ENCODE data around the gene GAS7.

DNA sequence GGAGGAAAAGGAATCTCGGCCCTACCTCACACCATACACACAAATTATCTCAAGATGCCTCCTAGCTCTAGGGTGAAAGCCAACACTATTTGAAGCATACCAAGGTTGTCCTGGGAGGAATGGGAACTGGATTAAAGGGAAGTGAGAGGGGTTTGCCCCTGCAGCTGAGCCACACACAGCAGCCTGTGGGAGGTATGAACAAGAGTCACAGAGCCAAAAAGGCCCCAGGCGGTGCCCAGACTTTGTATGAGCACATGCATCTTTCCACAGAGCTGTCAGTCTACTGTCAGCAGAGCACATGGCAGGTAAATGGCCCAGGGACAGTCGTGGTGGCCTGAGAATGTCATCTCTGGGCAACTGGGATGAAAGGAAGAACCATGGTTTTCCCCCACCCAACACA lies 262.3 kb downstream of the GAS7 start:
- TF ChIP-seq, protein P1, sequence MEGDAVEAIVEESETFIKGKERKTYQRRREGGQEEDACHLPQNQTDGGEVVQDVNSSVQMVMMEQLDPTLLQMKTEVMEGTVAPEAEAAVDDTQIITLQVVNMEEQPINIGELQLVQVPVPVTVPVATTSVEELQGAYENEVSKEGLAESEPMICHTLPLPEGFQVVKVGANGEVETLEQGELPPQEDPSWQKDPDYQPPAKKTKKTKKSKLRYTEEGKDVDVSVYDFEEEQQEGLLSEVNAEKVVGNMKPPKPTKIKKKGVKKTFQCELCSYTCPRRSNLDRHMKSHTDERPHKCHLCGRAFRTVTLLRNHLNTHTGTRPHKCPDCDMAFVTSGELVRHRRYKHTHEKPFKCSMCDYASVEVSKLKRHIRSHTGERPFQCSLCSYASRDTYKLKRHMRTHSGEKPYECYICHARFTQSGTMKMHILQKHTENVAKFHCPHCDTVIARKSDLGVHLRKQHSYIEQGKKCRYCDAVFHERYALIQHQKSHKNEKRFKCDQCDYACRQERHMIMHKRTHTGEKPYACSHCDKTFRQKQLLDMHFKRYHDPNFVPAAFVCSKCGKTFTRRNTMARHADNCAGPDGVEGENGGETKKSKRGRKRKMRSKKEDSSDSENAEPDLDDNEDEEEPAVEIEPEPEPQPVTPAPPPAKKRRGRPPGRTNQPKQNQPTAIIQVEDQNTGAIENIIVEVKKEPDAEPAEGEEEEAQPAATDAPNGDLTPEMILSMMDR (IDR thresholded peaks at IDR 0.05; ENCODE audit: insufficient read depth, low read depth, low read length) = no peak
- TF ChIP-seq EZH2 (IDR thresholded peaks at IDR 0.05; ENCODE audit: insufficient read depth, low read length) = no peak
